GM19043 (cell line): ENCODE results near the gene FARSA.

ENCODE experiments used
- ATAC-seq: cut with Tn5 transposase; IDR thresholded peaks from one replicate; pipeline ENCODE4 v1.9.1; 2021; ENCODE audit warnings: low read depth; ENCODE audit not compliant: unreplicated experiment

The FARSA gene

GRCh38 chr19:12872941-12873890 lies 60.3 kb downstream of the FARSA start:
- no peak for ATAC-seq
